Endothelial cell of umbilical vein (primary cell): ENCODE data around the gene TSC22D3. TPM values are rescaled to one million over a fixed set of nuclear protein-coding genes. Genes with fewer than 3 reads are reported as not detected.

ENCODE experiments used
- BruUV-seq: library from RNA; stranded (reverse); fragments of 400-500 nt; replicated peaks from 2 replicates; lab custom pipeline; 2021; lab: Mats Ljungman, UMichigan
- CTCF ChIA-PET: fragments of 300-600, 350-600 bp; sonication (Branson Sonifier 250); formaldehyde crosslinking; loops from one replicate; lab custom pipeline; 2021; ENCODE audit warnings: antibody characterized with exemption, inconsistent platforms; lab: Charles Lee
- POLR2A ChIA-PET: fragments of 300-600, 350-600 bp; sonication (Branson Sonifier 250); formaldehyde crosslinking; loops from one replicate; lab custom pipeline; 2021; ENCODE audit warnings: antibody characterized with exemption, inconsistent platforms; lab: Charles Lee
- DNase-seq: peaks from one replicate; pipeline ENCODE4 v3.0.0-alpha.2; 2011; ENCODE audit warnings: low read depth, low spot score
- FAIRE-seq: peaks from 2 replicates; lab custom pipeline; 2011; peaks lifted over from hg19 to GRCh38; lab: Jason Lieb, UNC
- H2AFZ ChIP-seq: 2 replicates; pipeline ENCODE4 v1.6.0; 2012; ENCODE audit warnings: low read depth, low read length, control low read depth, inconsistent platforms
- H3K27ac ChIP-seq: 2 replicates; pipeline ENCODE4 v1.5.1; 2011; ENCODE audit warnings: low read depth, mild to moderate bottlenecking, control low read depth, low read length, moderate library complexity; ENCODE audit not compliant: insufficient read depth
- H3K27me3 ChIP-seq, 2 experiments: 2 replicates each; pipeline versions ENCODE4 v1.6.0 to v1.6.1; 2011; ENCODE audit warnings: low read length in 2 of 2, mixed read lengths in 1 of 2; ENCODE audit not compliant: control insufficient read depth in 2 of 2, insufficient read depth in 2 of 2
- H3K36me3 ChIP-seq, 2 experiments: 2 replicates in 1 of 2; 3 replicates in 1 of 2; pipeline ENCODE4 v1.5.1; 2011; ENCODE audit warnings: low read length in 2 of 2, mild to moderate bottlenecking in 1 of 2, moderate library complexity in 1 of 2; ENCODE audit not compliant: control insufficient read depth in 2 of 2, insufficient read depth in 2 of 2; ENCODE audit errors: extremely low read depth in 1 of 2
- H3K4me1 ChIP-seq: 3 replicates; pipeline ENCODE4 v1.5.1; 2011; ENCODE audit warnings: mild to moderate bottlenecking, low read length; ENCODE audit not compliant: control insufficient read depth, insufficient read depth; ENCODE audit errors: extremely low read depth
- H3K4me2 ChIP-seq: 2 replicates; pipeline ENCODE4 v1.6.1; 2011; ENCODE audit warnings: low read length, control low read depth, mixed read lengths; ENCODE audit not compliant: insufficient read depth
- H3K4me3 ChIP-seq, 3 experiments: fragments of 200-600 bp in 1 of 3; sonication (generic), shearing (Covaris generic) in 1 of 3; replicated peaks in 1 of 3; 2 replicates each; pipeline ENCODE4 v1.5.1; 2011 to 2016; ENCODE audit warnings: control low read depth in 3 of 3, low read length in 3 of 3, mild to moderate bottlenecking in 2 of 3, inconsistent platforms in 1 of 3, low read depth in 1 of 3, moderate library complexity in 1 of 3; ENCODE audit not compliant: insufficient read depth in 1 of 3
- H3K79me2 ChIP-seq: 2 replicates; pipeline ENCODE4 v1.6.0; 2012; ENCODE audit warnings: low read length, inconsistent platforms; ENCODE audit not compliant: control insufficient read depth, insufficient read depth
- H3K9ac ChIP-seq: replicated peaks from 2 replicates; pipeline ENCODE3; 2011; ENCODE audit warnings: low read length, control low read depth; ENCODE audit not compliant: insufficient read depth; ENCODE audit errors: extremely low read depth
- H3K9me1 ChIP-seq: replicated peaks from 3 replicates; pipeline ENCODE4 v1.6.0; 2011; ENCODE audit warnings: mild to moderate bottlenecking, low read length; ENCODE audit not compliant: control insufficient read depth, insufficient read depth; ENCODE audit errors: extremely low read depth
- H3K9me3 ChIP-seq: replicated peaks from 2 replicates; pipeline ENCODE4 v1.5.1; 2012; ENCODE audit warnings: low read length, inconsistent platforms; ENCODE audit not compliant: control insufficient read depth, insufficient read depth
- H4K20me1 ChIP-seq: replicated peaks from 2 replicates; pipeline ENCODE3; 2011; ENCODE audit warnings: mild to moderate bottlenecking, low read length; ENCODE audit not compliant: control insufficient read depth, insufficient read depth; ENCODE audit errors: extremely low read depth
- GATA2 ChIP-seq: IDR thresholded peaks from 2 replicates; pipeline ENCODE4 v1.7.0; 2011; ENCODE audit warnings: low read depth, mild to moderate bottlenecking, moderate library complexity, mixed read lengths, low read length; ENCODE audit not compliant: insufficient read length, insufficient read depth
- POLR2AphosphoS5 ChIP-seq: IDR thresholded peaks from 2 replicates; pipeline ENCODE4 v1.6.1; 2012; ENCODE audit warnings: low read depth, mild to moderate bottlenecking, control low read depth, low read length, moderate library complexity; ENCODE audit not compliant: insufficient read depth
- dilution Hi-C: fragments of 300-500 bp; cut with MboI; formaldehyde crosslinking; loops from one replicate; pipeline ENCODE4 v1.15.0; 2019; ENCODE audit warnings: low sequenced_read_pairs; ENCODE audit not compliant: extremely low pct_ligation_motif_present
- intact Hi-C: fragments of 100-400 bp; cut with micrococcal nuclease; formaldehyde crosslinking; loops from one replicate; pipeline ENCODE4 v1.10.0; 2022
- polyA plus RNA-seq, 4 experiments: library from polyadenylated mRNA; depleted of rRNA in 3 of 4; stranded (reverse) in 3 of 4; unstranded in 1 of 4; fragments of >200 nt; gene quantifications; 2 replicates each; pipeline versions ENCODE4 v1.2.1 to v1.2.3, GENCODE V29; 2011 to 2012; ENCODE audit warnings: missing spikeins in 1 of 4
- total RNA-seq: library from RNA; stranded (reverse); gene quantifications from 2 replicates; pipeline ENCODE4 v1.2.3, GENCODE V29; 2021
- TF ChIP-seq, protein P1 (sequence below), 2 donors: IDR thresholded peaks; 1 replicate in 1 of 2; 2 replicates in 1 of 2; pipeline ENCODE4 v1.5.1; 2011; ENCODE audit warnings: low read length in 2 of 2, mild to moderate bottlenecking in 2 of 2, moderate library complexity in 2 of 2, control low read depth in 1 of 2, inconsistent platforms in 1 of 2, low read depth in 1 of 2; ENCODE audit not compliant: insufficient read depth in 1 of 2; ENCODE audit errors: extremely low read depth in 1 of 2

The TSC22D3 gene
- total and polyA plus RNA-seq, 2 donors (not counting 3 experiments of a cell fraction or from before 2014, with no cell fraction given), result 21.1 to 37.4 TPM

GRCh38 chrX:107714206-107714891 is 61.2 kb downstream of the TSC22D3 start:
- POLR2A ChIA-PET, result interaction anchor here (1.3 to 4.3 kb wide), 2 partner anchors 17 to 39 kb away, joined by 3 to 40 read pairs; no protein-coding TSS in a partner anchor
- dilution Hi-C loops, result no loop called here
- H3K27ac ChIP-seq, result no peak overlapping the region

More at GRCh38 chrX:107714206-107714891, 61.2 kb downstream of the TSC22D3 start:
- Histone ChIP-seq H3K9ac (no peak overlapping the region), H2AFZ (no peak overlapping the region), H3K36me3 (peaks cover 0 to 4% of the 10 kb centered on the region in 2 experiments), H3K9me1 (no peaks in the 10 kb centered on the region), H4K20me1 (no peaks in the 10 kb centered on the region), H3K4me2 (no peak overlapping the region), H3K4me1 (peaks cover 20% of the 10 kb centered on the region), H3K79me2 (peaks cover 14% of the 10 kb centered on the region), H3K27me3 (no peaks in the 10 kb centered on the region), H3K9me3 (no peaks in the 10 kb centered on the region), H3K4me3 (no peak overlapping the region)
- peak; percentile 64 for FAIRE-seq
- intact Hi-C loops, result loop anchor here (10.0 kb wide), 1 partner anchor 310 kb away; no protein-coding TSS in a partner anchor
- BruUV-seq, result no TSS peak
- CTCF ChIA-PET, result interaction anchor here (0.6 to 8.3 kb wide), 8 partner anchors 12 to 62 kb away, joined by 3 to 142 read pairs (median 8); partner anchors contain the start of genes NCBP2L and TSC22D3
- TF ChIP-seq POLR2AphosphoS5 (no peak), GATA2 (no peak)
- TF ChIP-seq, protein P1, sequence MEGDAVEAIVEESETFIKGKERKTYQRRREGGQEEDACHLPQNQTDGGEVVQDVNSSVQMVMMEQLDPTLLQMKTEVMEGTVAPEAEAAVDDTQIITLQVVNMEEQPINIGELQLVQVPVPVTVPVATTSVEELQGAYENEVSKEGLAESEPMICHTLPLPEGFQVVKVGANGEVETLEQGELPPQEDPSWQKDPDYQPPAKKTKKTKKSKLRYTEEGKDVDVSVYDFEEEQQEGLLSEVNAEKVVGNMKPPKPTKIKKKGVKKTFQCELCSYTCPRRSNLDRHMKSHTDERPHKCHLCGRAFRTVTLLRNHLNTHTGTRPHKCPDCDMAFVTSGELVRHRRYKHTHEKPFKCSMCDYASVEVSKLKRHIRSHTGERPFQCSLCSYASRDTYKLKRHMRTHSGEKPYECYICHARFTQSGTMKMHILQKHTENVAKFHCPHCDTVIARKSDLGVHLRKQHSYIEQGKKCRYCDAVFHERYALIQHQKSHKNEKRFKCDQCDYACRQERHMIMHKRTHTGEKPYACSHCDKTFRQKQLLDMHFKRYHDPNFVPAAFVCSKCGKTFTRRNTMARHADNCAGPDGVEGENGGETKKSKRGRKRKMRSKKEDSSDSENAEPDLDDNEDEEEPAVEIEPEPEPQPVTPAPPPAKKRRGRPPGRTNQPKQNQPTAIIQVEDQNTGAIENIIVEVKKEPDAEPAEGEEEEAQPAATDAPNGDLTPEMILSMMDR (IDR thresholded peaks at IDR 0.05; ENCODE audit: extremely low read depth in 1 of 2, insufficient read depth in 1 of 2, low read depth in 1 of 2, low read length in 2 of 2), result peak in 1 of 2 donors; percentile 30
- DNase-seq, result no peak
